T-helper 1 cell treated with Interleukin-12 subunit alpha and Interleukin-12 subunit beta and Interleukin-4 antibody, amounts not matched to agents 30 ng/mL and 1 ng/mL, for 36 hours (primary cell): ENCODE results near the gene CD79A. TPM values are rescaled to one million over a fixed set of nuclear protein-coding genes. Genes with fewer than 3 reads are reported as not detected.

Experiments
- intact Hi-C: fragments of 100-400 bp; cut with micrococcal nuclease; formaldehyde crosslinking; loops from one replicate; pipeline ENCODE4 v1.15.1; 2024
- total RNA-seq: library from RNA; stranded (reverse); gene quantifications from 2 replicates; pipeline ENCODE4 v1.2.3, GENCODE V29; 2022

Gene CD79A
- total RNA-seq, 1 donor from 2014 or later = 2.7 TPM

DNA sequence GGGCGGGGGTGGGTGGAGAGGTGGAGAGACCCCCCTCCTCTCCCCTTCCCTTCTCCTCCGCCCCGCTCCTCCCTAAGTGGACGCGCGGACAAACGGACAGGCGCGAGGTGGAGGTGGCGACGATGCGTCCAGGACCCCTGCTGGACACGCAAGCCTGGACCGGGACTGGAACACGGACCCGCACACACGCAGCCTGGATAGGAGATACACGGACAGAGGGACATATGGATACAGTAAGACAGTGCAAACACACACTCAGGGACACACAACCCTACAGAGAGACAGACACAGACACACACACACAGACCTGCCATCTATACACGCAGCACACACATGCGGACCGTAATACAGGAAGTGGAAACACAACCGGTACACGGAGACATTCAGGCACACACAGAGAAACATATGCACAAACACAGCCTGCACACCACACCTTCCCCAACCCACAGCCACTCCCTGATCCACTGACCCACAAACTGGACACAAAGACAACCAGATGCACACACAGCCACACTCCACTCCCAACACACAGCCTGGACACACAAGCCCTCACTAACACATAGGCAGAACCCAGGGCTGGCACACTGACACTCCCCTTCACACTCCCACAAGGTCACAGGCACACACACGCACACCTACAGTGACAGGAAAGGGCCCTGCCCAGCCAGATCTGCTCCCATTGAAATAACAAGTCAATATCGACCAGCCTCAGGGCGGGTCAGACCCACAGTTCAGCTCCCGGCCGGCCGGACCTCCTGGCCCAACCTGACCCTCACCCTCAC is 51.9 kb downstream of the CD79A start:
- intact Hi-C loops = loop anchor here (1.0 to 2.0 kb wide), 2 partner anchors 14 to 42 kb away; no protein-coding TSS in a partner anchor

DNA sequence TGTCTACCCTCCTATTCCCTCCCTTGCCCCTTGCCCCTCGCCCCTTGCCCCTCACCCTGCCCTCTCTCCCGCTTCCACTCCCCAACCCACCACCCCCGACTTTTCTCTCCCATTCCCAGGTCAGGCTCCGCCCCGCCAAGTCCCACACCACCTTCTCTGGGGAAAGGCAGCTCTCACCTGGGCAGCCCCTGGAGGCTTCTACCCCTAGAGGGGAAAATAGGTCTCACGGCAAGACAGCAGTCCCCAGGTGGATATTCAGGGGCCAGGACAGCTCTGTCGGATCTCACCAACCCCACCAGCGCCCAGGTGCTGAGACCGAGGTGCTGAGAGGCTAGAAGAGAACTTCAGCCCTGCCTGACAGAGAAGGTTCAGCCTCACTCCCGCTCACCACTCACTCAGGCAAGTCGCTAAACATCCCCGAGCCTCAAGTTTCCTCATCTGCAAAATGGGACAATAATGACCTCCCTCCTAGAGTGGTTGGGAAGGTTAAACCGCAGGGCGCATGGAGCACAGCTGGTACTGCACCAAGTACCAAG is 52.5 kb downstream of the CD79A start:
- intact Hi-C loops = loop anchor here (2.0 kb wide), 1 partner anchor 15 kb away; no protein-coding TSS in a partner anchor

DNA sequence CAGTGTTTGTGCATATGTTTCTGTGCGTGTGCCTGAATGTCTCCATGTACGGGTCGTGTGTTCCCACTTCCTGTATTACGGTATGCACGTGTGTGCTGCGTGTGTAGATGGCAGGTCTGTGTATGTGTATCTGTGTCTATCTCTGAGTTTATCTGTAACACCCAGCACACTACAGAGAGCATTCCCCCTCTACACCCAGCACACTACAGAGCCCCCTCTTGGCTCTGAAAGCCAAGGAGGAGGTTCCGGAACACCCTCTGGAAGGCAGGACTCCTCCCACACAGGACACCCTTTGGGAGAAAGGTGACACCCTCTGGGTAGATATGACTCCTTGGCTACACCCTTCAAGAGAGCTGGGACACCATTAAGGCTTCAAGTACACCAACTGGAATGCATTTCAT is 53.2 kb downstream of the CD79A start:
- intact Hi-C loops = no loop called here

Other genes starting within 250 kb of the CD79A start
- gene CEACAM7, start 189.0 kb upstream of the CD79A start, total RNA-seq = not detected in 2 replicates
- gene CEACAM5, start 168.7 kb upstream of the CD79A start, total RNA-seq = not detected in 2 replicates
- gene CEACAM6, start 121.7 kb upstream of the CD79A start, total RNA-seq = not detected in 2 replicates
- not detected in 2 replicates for gene CEACAM3, start 80.7 kb upstream of the CD79A start, total RNA-seq
- not detected in 2 replicates for gene LYPD4, start 32.6 kb upstream of the CD79A start, total RNA-seq
- not detected in 2 replicates for gene DMRTC2, start 32.2 kb upstream of the CD79A start, total RNA-seq
- 3,144 and 3,263 TPM in 2 replicates for gene RPS19, start 17.0 kb upstream of the CD79A start, total RNA-seq
- gene ARHGEF1, start 5.9 kb downstream of the CD79A start, total RNA-seq = 638 and 664 TPM in 2 replicates
- 1.9 and 2.1 TPM in 2 replicates for gene ERFL, start 51.2 kb downstream of the CD79A start, total RNA-seq
- gene RABAC1, start 82.0 kb downstream of the CD79A start, total RNA-seq = 81.7 and 90.6 TPM in 2 replicates
- gene ATP1A3, start 117.0 kb downstream of the CD79A start, total RNA-seq = 0.95 and 0.98 TPM in 2 replicates
- gene GRIK5, start 192.9 kb downstream of the CD79A start, total RNA-seq = 3.6 and 4.6 TPM in 2 replicates
- gene ZNF574, start 198.9 kb downstream of the CD79A start, total RNA-seq = 15.2 and 15.9 TPM in 2 replicates